GM21723 (cell line): ENCODE results near the gene RNF26.
A peak's percentile ranks its signal among the peaks of the same experiment; 100 is the strongest.

Experiments
- ATAC-seq: cut with Tn5 transposase; IDR thresholded peaks from one replicate; pipeline ENCODE4 v1.9.1; 2021; ENCODE audit warnings: mild to moderate bottlenecking, moderate library complexity; ENCODE audit not compliant: unreplicated experiment

The RNF26 gene

GRCh38 chr11:119335655-119336543, 1.6 kb downstream of the RNF26 start:
- ATAC-seq: no peak

DNA sequence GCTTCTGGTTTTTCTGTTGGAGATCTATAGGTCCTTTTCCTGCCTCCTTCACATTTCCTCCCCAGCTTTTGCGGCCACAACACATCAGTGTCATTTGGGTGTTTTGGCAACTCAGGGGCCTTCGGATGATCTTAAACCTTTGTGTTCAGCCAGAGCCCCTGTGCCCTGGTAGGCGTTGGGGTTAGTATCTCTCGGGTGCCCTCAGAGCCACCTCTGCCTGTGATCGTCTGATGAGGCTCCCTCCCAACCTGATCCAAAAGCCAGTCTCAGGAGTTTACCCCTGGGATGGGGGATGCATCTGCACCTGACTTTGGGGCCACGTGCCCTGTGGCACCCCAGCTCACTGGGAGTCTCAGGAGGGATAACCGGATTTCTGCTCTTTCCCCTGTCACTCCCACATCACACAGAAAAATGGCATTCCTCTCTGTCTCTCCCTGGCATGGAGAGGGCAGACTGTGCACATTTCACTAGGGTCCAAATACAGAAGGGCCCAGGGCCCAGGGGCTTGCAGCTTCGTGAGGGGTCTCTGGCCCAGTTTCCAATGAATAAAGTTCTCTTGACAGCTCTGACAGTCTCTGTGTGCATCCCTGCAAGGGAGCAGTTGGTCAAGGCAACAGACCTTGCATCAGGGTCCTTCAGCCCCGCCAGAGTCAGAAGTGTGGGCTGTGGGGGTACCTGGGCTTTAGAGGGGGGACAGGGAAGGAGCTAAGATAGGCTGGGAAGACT, 2.6 kb downstream of the RNF26 start:
- no peak for ATAC-seq

DNA sequence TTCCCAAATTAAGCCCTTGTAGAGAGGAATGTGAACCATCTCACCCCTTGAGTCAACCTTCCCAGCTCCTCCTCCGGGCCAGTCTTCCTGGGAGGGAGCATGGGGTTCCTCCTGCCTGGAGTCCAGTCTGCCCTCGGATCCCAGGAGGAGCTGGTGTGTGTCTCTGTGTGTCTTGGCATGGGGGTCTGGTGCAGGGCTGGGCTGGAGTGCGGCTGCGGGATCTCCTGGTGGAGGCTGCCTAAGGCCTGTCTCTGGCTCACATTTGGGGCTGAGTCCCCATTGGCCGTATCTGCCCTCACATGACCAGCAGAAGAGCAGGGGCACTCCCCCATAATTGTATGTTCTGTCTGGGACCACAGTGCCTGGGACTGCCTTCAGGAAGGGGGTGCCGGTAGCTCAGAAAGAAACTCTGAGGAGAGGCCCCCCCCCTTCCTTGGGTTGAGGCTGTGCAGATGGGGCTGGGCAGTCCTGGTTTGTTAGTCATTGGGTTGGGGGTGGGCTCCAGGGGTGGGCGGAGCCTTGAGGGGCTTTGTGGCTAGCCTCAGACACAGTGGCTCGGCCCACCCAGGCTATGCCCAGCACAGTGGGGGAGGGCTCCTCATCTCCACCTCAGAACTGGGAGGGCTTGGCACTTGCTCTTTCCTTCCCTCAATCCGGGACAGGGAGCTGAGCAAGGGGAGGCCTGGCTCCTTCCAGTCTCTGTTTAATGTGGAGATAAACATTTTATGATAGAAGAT, 3.4 kb downstream of the RNF26 start:
- ATAC-seq: no peak

DNA sequence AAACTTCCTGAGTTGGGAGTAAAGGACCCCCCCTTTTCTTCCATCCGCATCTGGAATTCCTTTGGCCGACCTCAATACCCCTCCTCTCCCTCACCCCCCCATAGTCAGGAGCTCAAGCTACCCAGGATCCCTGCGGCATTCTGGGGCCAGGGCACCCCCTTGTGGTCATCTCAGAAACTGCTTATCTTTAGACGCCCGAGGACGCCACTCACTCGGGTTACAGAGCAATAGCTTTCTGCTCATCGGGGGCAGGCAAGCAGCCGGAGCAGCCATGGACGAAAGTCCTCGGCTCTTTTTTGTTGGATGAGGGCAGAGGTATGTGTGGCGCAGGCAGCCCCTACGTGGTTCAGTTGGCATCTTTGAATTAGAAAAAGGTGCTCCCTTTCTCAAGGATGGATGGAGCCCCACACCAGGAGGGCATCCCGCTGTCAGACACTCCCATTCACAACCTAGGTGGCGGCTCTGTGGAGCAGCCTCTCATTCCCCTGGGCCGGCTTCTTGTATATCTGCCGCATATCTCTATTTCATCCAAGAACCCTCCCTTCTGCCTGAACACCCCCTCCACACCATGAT, 4.1 kb downstream of the RNF26 start:
- peak; percentile 42 for ATAC-seq

DNA sequence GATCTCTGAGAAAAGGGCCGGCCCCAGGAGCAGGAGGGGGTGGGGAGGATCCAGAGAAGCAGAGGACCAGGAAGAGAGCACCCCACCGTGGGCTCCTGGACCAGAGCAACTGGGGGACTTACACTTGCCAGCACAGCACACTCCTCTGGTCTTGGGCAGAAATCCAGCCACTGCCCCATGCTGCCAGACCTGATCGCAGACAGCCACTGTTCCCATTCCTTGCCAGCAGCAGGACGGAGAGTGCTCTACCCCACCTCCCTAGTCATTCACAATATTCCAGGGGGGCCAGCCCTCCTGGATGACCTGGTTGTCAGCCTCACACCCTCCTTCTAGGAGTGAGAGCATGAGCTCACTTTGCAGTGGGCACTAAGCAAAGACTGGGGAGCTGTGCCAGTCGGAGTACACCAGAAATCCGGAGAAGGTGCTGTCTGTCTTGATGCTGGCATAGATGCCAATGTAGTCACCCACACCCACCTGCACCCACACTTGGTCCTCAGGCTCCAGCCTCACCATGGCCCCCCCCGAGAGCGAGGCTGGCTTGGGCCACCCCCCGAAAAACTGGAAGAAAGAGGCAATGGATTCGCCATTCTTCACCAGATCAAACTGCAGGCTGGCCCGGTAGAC, 4.8 kb downstream of the RNF26 start:
- no peak for ATAC-seq

DNA sequence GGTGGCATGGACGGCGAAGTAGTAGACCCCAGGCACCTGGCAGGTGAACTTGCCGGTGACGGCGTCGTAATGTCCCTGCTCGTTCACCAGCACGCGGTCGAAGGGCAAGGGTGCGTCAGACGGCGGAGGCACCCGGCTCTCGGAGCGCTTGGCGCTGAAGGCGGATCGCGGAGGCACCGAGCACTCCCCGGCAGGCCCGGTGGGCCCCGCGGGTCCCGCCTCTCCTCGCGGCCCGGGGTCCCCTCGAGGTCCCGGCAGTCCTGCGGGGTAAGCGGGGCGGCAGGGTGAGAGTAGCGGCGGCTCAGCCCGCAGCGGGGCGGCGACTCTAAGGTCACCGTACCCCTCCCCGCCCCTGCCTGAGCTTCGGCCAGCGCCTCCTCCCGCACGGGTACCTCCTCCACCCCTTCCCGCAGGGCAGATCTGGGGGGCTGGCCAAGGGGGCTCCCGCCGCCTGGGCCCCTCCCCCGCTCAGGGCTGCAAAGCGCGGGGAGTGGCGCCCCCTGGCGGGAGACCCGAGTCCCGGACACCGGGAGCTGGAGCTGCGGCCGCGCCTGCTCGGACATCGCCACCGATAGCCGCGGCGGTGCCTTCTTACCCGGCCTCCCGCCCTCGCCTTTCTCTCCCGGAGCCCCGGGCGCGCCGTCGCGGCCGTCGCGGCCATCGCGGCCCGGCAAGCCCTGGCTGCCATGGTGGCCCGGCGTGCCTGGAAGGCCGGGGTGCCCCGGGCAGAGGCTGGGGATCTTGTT, 5.4 kb downstream of the RNF26 start:
- ATAC-seq: no peak

GRCh38 chr11:119340335-119341221, 6.3 kb downstream of the RNF26 start, which contains the start of gene C1QTNF5:
C1QTNF5 (minus strand) TSS chr11:119340883; CDS start chr11:119340397, 486 bp downstream.
- no peak for ATAC-seq

DNA sequence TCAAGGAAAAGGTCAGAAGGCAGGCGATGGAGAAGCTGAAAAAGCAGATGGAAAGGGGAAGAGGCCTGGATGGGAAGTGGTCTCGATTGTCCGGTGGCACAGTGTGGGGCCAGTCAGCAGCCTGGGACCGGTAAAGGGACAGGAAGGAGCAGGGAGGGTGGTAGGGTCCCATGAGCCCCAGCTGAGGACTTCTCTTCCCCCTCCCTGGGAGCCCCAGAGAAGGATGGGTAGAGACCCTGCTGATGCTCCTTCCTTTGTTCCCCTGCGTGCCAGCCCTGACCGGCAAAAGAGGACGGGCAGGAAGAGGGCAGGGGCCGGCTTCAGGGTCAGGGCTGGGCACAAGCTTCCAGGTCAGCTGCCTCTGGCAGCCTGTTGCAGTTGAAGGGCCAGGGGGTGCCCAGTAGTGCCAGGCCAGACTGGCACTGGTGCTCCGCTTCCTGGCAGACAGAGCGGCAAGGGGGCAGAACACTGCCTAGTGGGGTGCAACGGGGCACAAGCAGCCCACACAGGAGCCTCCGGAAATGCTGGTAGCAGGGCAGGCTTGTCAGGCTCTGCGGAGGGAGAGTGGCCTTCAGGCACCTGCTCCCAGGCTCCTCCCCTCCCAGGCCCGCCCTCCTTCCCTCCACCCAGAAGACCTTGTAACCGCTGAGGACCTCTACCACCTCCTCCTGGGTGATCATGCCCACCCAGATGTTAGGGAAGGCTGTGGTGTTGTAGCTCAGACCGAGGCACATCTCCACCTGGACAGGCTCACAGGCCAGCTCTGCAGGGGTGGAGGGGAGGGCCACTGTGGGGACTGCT, 7.1 kb downstream of the RNF26 start:
- no peak for ATAC-seq

- ATAC-seq: no peak
Measured at GRCh38 chr11:119342023-119342300, 7.6 kb downstream of the RNF26 start.

- ATAC-seq: no peak
Measured at GRCh38 chr11:119342362-119343130, 8.2 kb downstream of the RNF26 start.

DNA sequence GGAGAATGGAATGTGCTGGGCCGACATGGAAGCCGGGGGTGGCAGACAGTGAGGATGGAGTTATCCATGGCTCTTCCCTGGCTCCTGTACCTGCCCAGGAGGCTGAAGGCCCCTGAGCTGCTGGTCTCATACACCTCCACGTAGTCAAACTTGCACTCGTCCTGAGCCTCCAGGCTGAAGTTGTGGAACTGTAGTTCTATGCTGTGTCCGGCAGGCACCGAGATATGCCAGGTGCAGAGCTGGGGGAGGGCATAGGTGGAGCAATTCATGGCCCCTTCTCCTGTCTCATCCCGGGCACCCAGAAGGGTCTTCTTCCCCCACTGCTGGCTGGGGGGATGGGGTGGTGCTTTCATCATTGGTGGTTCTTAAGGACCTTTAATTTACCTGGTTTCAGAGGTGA, 9.4 kb downstream of the RNF26 start:
- no peak for ATAC-seq

- no peak for ATAC-seq
Measured at GRCh38 chr11:119344291-119345010, 10.1 kb downstream of the RNF26 start.

DNA sequence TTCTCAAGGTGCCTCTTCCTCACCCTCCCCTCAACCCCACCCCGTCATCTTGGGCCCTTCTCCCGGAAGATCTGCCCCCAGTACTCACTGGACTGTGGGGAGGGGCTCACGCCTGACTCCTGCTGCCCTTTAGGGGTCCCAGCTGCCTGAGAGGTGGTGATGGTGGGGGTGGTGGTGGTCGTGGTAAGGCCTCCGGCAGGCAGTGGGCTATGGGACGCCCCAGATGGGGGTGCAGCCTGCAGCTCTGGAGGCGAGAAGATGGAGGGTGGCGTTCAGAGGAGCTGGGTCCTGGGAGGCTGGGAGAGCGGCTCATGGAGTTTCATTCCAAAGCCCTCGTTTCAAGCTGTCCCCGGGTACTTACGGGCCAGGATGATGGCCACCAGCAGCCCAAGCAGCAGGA, 11.4 kb downstream of the RNF26 start:
- ATAC-seq: no peak

DNA sequence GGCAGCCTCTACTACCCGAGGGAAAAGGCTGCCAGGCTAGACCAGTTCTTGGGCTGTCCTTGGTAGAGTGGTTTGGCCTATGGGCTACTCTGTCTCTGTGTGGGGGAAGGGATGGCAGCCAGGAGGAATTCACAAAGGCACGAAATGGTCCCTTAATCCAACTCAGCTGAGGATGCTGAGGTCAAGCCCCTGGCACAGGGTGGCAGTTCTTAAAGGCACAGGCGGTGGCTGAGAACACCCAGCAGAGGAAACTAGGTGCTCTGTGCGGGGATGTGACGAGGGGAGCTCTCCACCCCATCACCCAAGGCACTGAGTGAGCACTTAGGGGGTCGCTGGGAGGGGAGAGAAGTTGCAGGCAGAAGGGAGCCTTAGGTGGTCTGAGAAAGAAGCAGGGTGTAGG, 12.3 kb downstream of the RNF26 start, which contains the start of gene MFRP:
Gene MFRP, minus strand, starts transcription at position 101 of the 400 bp plus-strand sequence. CDS start 192 bp downstream, outside the sequence.
- no peak for ATAC-seq

- no peak for ATAC-seq
Measured at GRCh38 chr11:119347242-119347641, 12.9 kb downstream of the RNF26 start.

DNA sequence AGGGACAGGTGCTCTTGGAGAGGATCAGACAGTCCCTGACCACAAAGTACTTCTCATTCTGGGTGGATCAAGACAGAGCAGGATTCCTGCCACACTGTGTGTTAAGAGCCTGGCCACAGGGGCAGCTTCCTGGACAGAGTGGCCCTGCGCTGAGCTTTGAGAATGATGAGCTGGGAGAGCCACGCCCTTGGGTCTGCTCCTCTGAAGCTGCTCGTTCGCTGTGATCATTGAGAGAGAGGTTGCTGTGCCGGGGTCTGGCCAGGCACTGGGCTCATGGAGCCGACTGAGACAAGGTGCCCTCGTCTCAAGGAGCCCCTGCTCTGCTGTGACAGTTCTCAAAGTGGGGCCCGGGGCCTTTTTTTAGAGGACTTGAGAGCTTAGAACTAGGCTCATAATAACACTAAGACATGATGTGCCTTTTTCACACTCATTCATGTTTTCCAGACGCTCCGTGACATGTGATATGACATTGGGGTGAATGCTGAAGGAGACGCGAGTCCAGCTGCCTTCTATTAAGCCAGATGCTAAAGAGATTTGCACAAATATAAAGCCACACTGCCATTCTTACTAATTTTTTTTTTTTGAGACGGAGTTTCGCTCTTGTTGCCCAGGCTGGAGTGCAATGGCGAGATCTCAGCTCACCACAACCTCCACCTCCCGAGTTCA, 13.7 kb downstream of the RNF26 start:
- ATAC-seq: no peak
